PC-9 (cell line): ENCODE data around the gene BFAR. TPM values are rescaled to one million over a fixed set of nuclear protein-coding genes. Genes with fewer than 3 reads are reported as not detected.

Experiments
- BruUV-seq: library from RNA; stranded (reverse); fragments of 400-500 nt; replicated peaks from 2 replicates; lab custom pipeline; 2021; lab: Mats Ljungman, UMichigan
- CTCF ChIA-PET: fragments of 300-600 bp; sonication (Branson Sonifier 250); formaldehyde crosslinking; loops from one replicate; lab custom pipeline; 2022; ENCODE audit warnings: antibody characterized with exemption; lab: Charles Lee
- POLR2A ChIA-PET: fragments of 300-600 bp; sonication (Branson Sonifier 250); formaldehyde crosslinking; loops from one replicate; lab custom pipeline; 2022; ENCODE audit warnings: antibody characterized with exemption; ENCODE audit not compliant: unreplicated experiment; lab: Charles Lee
- DNase-seq, 2 experiments: peaks; one replicate each; pipeline versions ENCODE4 v3.0.0 to v3.0.0-alpha.2; 2015 to 2022; ENCODE audit warnings: mixed read lengths in 1 of 2
- H2AFZ ChIP-seq: fragments of 200-600 bp; sonication (generic); 2 replicates; pipeline ENCODE4 v1.8.1; 2017; ENCODE audit warnings: antibody characterized with exemption
- H3F3A ChIP-seq: fragments of 200-600 bp; sonication (generic); 2 replicates; pipeline ENCODE4 v1.8.1; 2017; ENCODE audit warnings: antibody characterized with exemption, mild to moderate bottlenecking, low read depth; ENCODE audit not compliant: insufficient read depth
- H3K27ac ChIP-seq: fragments of 200-600 bp; sonication (generic); 2 replicates; pipeline ENCODE4 v1.6.1; 2016; ENCODE audit warnings: mixed run types
- H3K27me3 ChIP-seq: fragments of 200-600 bp; sonication (generic); 2 replicates; pipeline ENCODE4 v1.6.1; 2016; ENCODE audit warnings: low read depth, mixed run types; ENCODE audit not compliant: insufficient read depth
- H3K36me3 ChIP-seq: fragments of 200-600 bp; sonication (generic); 2 replicates; pipeline ENCODE4 v1.6.1; 2016; ENCODE audit warnings: low read depth, mixed run types
- H3K4me1 ChIP-seq: fragments of 200-600 bp; sonication (generic); replicated peaks from 2 replicates; pipeline ENCODE4 v1.6.1; 2016; ENCODE audit warnings: mixed run types; ENCODE audit not compliant: insufficient read depth
- H3K4me2 ChIP-seq: fragments of 200-600 bp; sonication (generic); 2 replicates; pipeline ENCODE4 v1.6.1; 2017; ENCODE audit warnings: mixed run types
- H3K4me3 ChIP-seq: fragments of 200-600 bp; sonication (generic); 2 replicates; pipeline ENCODE4 v1.6.1; 2016; ENCODE audit warnings: mixed run types
- H3K79me2 ChIP-seq: fragments of 200-600 bp; sonication (generic); 2 replicates; pipeline ENCODE4 v1.6.1; 2017; ENCODE audit warnings: low read depth, mixed run types
- H3K9me2 ChIP-seq: fragments of 200-600 bp; sonication (generic); 2 replicates; pipeline ENCODE4 v1.8.1; 2017; ENCODE audit warnings: mild to moderate bottlenecking; ENCODE audit not compliant: insufficient read depth
- H3K9me3 ChIP-seq: fragments of 200-600 bp; sonication (generic); 2 replicates; pipeline ENCODE4 v1.8.1; 2016; ENCODE audit warnings: low read depth; ENCODE audit not compliant: insufficient read depth
- H4K20me1 ChIP-seq: fragments of 200-600 bp; sonication (generic); 2 replicates; pipeline ENCODE4 v1.8.1; 2017; ENCODE audit not compliant: insufficient read depth
- CTCF ChIP-seq: fragments of 200-600 bp; sonication (generic); conservative IDR thresholded peaks from 2 replicates; pipeline ENCODE4 v1.6.1; 2017; ENCODE audit warnings: mixed run types, antibody characterized with exemption, mild to moderate bottlenecking, moderate library complexity
- EZH2 ChIP-seq: fragments of 200-600 bp; sonication (generic); IDR thresholded peaks from 2 replicates; pipeline ENCODE4 v1.8.0; 2017; ENCODE audit warnings: antibody characterized with exemption, low read depth
- intact Hi-C: fragments of 100-400 bp; cut with micrococcal nuclease; formaldehyde crosslinking; loops from one replicate; pipeline ENCODE4 v1.10.0; 2022; ENCODE audit not compliant: unreplicated experiment
- total RNA-seq: library from RNA; stranded (reverse); gene quantifications from 2 replicates; pipeline ENCODE4 v1.2.3, GENCODE V29; 2021

BFAR gene
- total RNA-seq, 1 experiment from 2014 or later, result 97.9 TPM

GRCh38 chr16:14649816-14650215 lies 17.1 kb downstream of the BFAR start:
- intact Hi-C loops, result no loop called here

GRCh38 chr16:14650629-14651028 lies 17.9 kb downstream of the BFAR start:
- no peak overlapping the region for H3K4me3 ChIP-seq
- ChIA-PET CTCF (no interaction called here), POLR2A (no interaction called here)
- 0 out of 2 replicates have a peak, but pooled peaks cover 3% of the 10 kb centered on the region for H3K4me1 ChIP-seq
- no peaks in the 10 kb centered on the region for H3K79me2 ChIP-seq
- no peaks in the 10 kb centered on the region for H3K9me3 ChIP-seq
- peaks cover 12% of the 10 kb centered on the region; the same call in 1 of the 2 replicates for H3F3A ChIP-seq
- DNase-seq, result no peak
- H4K20me1 ChIP-seq, result peaks cover 4% of the 10 kb centered on the region; the same call in 1 of the 2 replicates
- no peak overlapping the region for H3K4me2 ChIP-seq
- no peak overlapping the region for H2AFZ ChIP-seq
- peaks cover 41% of the 10 kb centered on the region; the same call in 1 of the 2 replicates for H3K36me3 ChIP-seq
- no peak overlapping the region for H3K27ac ChIP-seq
- no peaks in the 10 kb centered on the region for H3K9me2 ChIP-seq
- H3K27me3 ChIP-seq, result no peaks in the 10 kb centered on the region
- TF ChIP-seq EZH2 (no peak), CTCF (no peak)
- no TSS peak for BruUV-seq
- intact Hi-C loops, result no loop called here

More at GRCh38 chr16:14649816-14650215, 17.1 kb downstream of the BFAR start:
- Histone ChIP-seq H4K20me1 (peaks cover 4% of the 10 kb centered on the region; the same call in 1 of the 2 replicates), H3K27me3 (no peaks in the 10 kb centered on the region), H3K4me2 (no peak overlapping the region), H2AFZ (no peak overlapping the region), H3K9me3 (no peaks in the 10 kb centered on the region), H3K79me2 (no peaks in the 10 kb centered on the region), H3K27ac (no peak overlapping the region), H3K4me3 (no peak overlapping the region), H3K36me3 (peaks cover 49% of the 10 kb centered on the region), H3K4me1 (no peaks in the 10 kb centered on the region), H3K9me2 (no peaks in the 10 kb centered on the region), H3F3A (peaks cover 8% of the 10 kb centered on the region; the same call in 1 of the 2 replicates)
- ChIA-PET POLR2A (no interaction called here), CTCF (no interaction called here)
- DNase-seq, result no peak
- TSS peak; percentile 38 for BruUV-seq
- TF ChIP-seq CTCF (no peak), EZH2 (no peak)

- peaks cover 21% of the 10 kb centered on the region for H3K4me1 ChIP-seq
- ChIA-PET CTCF (no interaction called here), POLR2A (no interaction called here)
- H3K4me3 ChIP-seq, result no peak overlapping the region
- DNase-seq, result no peak
- peaks cover 28% of the 10 kb centered on the region; the same call in 1 of the 2 replicates for H3K36me3 ChIP-seq
- no peaks in the 10 kb centered on the region for H3K9me2 ChIP-seq
- no peaks in the 10 kb centered on the region for H3K27me3 ChIP-seq
- no TSS peak for BruUV-seq
- no peak overlapping the region for H2AFZ ChIP-seq
- H3K79me2 ChIP-seq, result no peaks in the 10 kb centered on the region
- intact Hi-C loops, result no loop called here
- no peak overlapping the region for H3K27ac ChIP-seq
- TF ChIP-seq EZH2 (no peak), CTCF (no peak)
- H3F3A ChIP-seq, result peaks cover 26% of the 10 kb centered on the region; the same call in 1 of the 2 replicates
- no peaks in the 10 kb centered on the region for H3K9me3 ChIP-seq
- 0 out of 2 replicates have a peak, but pooled peaks cover 4% of the 10 kb centered on the region for H4K20me1 ChIP-seq
- H3K4me2 ChIP-seq, result no peak overlapping the region
These were observed 20.0 kb downstream of the BFAR start for GRCh38 chr16:14652726-14653125.
